22Rv1 (cell line): ENCODE results near the gene MKLN1.

Experiments used
- H3K27ac ChIP-seq: fragments of 450-650 bp; 2 replicates; pipeline ENCODE4 v1.5.1; 2017
- CTCF ChIP-seq: fragments of 450-650 bp; IDR thresholded peaks from 2 replicates; pipeline ENCODE4 v1.5.1; 2017; ENCODE audit warnings: mild to moderate bottlenecking
- ZFX ChIP-seq: fragments of 450-650 bp; IDR thresholded peaks from 2 replicates; pipeline ENCODE4 v1.6.1; 2017; ENCODE audit warnings: antibody characterized with exemption, borderline replicate concordance

The MKLN1 gene

GRCh38 chr7:131400681-131401176 is 73.1 kb downstream of the MKLN1 start:
- TF ChIP-seq ZFX (no peak), CTCF (no peak)
- peak overlapping the region; percentile 92 for H3K27ac ChIP-seq

GRCh38 chr7:131401194-131401593 is 73.5 kb downstream of the MKLN1 start:
- peak overlapping the region; percentile 92 for H3K27ac ChIP-seq
- no peak for TF ChIP-seq ZFX
- TF ChIP-seq CTCF, result no peak

- no peak for TF ChIP-seq CTCF
- no peak for TF ChIP-seq ZFX
- H3K27ac ChIP-seq, result no peak overlapping the region
Observed at GRCh38 chr7:131403322-131403721, 75.6 kb downstream of the MKLN1 start.

GRCh38 chr7:131404226-131404911 is 76.7 kb downstream of the MKLN1 start:
- TF ChIP-seq CTCF (no peak), ZFX (no peak)
- no peak overlapping the region for H3K27ac ChIP-seq

- no peak for TF ChIP-seq CTCF
- TF ChIP-seq ZFX, result no peak
- no peak overlapping the region for H3K27ac ChIP-seq
Observed at GRCh38 chr7:131409129-131409766, 81.6 kb downstream of the MKLN1 start.

GRCh38 chr7:131412031-131412430 is 84.4 kb downstream of the MKLN1 start:
- TF ChIP-seq ZFX (no peak), CTCF (no peak)
- H3K27ac ChIP-seq, result no peak overlapping the region

GRCh38 chr7:131413711-131414110 is 86.0 kb downstream of the MKLN1 start:
- no peak overlapping the region for H3K27ac ChIP-seq

More at GRCh38 chr7:131413711-131414110, 86.0 kb downstream of the MKLN1 start:
- TF ChIP-seq ZFX, result no peak
- no peak for TF ChIP-seq CTCF
